ENCODE data around the gene RIPK4. TPM values are rescaled to one million over a fixed set of nuclear protein-coding genes. Genes with fewer than 3 reads are reported as not detected.

RIPK4 gene
- total RNA-seq, 1 experiment from 2014 or later, result 67.4 TPM

GRCh38 chr21:41813226-41813625 is 46.4 kb upstream of the RIPK4 start:
- Histone ChIP-seq H3K9me3 (ENCODE audit: control insufficient read depth, insufficient read depth, low read depth, low read length) (no peaks in the 10 kb centered on the region), H3K36me3 (ENCODE audit: control insufficient read depth, insufficient read depth, low read length) (no peaks in the 10 kb centered on the region), H3K4me3 (ENCODE audit: low read depth in 2 of 2, low read length in 2 of 2) (no peak overlapping the region), H3K27me3 (ENCODE audit: control insufficient read depth, insufficient read depth, low read length) (no peaks in the 10 kb centered on the region), H3K4me1 (ENCODE audit: control insufficient read depth, insufficient read depth, low read length) (peaks cover 5% of the 10 kb centered on the region; the same call in 1 of the 2 replicates), H3K27ac (ENCODE audit: low read length) (0 out of 2 replicates have a peak overlapping the region, but pooled peaks have one; percentile 12)
- in situ Hi-C loops (cut with HindIII; ENCODE audit: low pct_unique_long_range_greater_than_20kb, low sequenced_read_pairs) (no loop called here), intact Hi-C loops (cut with micrococcal nuclease; ENCODE audit: unreplicated experiment) (no loop called here)
- no peak for DNase-seq (ENCODE audit: low read depth, low spot score)
- no peak for ATAC-seq
- no TSS peak for BruUV-seq (replicated peaks)
- ChIA-PET CTCF (no interaction called here), POLR2A (no interaction called here)
- TF ChIP-seq POLR2AphosphoS5 (IDR thresholded peaks at IDR 0.05; ENCODE audit: low read depth, low read length) (no peak), CTCF (IDR thresholded peaks at IDR 0.05) (no peak), REST (IDR thresholded peaks at IDR 0.05; ENCODE audit: insufficient read depth in 1 of 2, low read depth in 2 of 2, low read length in 1 of 2) (no peak), TCF7L2 (IDR thresholded peaks at IDR 0.05; ENCODE audit: low read depth, low read length) (no peak)

- H3K4me1 ChIP-seq (ENCODE audit: control insufficient read depth, insufficient read depth, low read length), result peaks cover 5% of the 10 kb centered on the region; the same call in 1 of the 2 replicates
- ATAC-seq, result no peak
- no peak for DNase-seq (ENCODE audit: low read depth, low spot score)
- CTCF ChIA-PET, result no interaction called here
- no peaks in the 10 kb centered on the region for H3K27me3 ChIP-seq (ENCODE audit: control insufficient read depth, insufficient read depth, low read length)
- H3K4me3 ChIP-seq (ENCODE audit: low read depth in 2 of 2, low read length in 2 of 2), result no peak overlapping the region
- POLR2A ChIA-PET, result no interaction called here
- H3K9me3 ChIP-seq (ENCODE audit: control insufficient read depth, insufficient read depth, low read depth, low read length), result no peaks in the 10 kb centered on the region
- TF ChIP-seq CTCF (IDR thresholded peaks at IDR 0.05) (no peak), REST (IDR thresholded peaks at IDR 0.05; ENCODE audit: insufficient read depth in 1 of 2, low read depth in 2 of 2, low read length in 1 of 2) (no peak), TCF7L2 (IDR thresholded peaks at IDR 0.05; ENCODE audit: low read depth, low read length) (no peak), SIN3A (IDR thresholded peaks at IDR 0.05; ENCODE audit: borderline replicate concordance, insufficient read depth, low read depth, low read length) (no peak), POLR2AphosphoS5 (IDR thresholded peaks at IDR 0.05; ENCODE audit: low read depth, low read length) (no peak)
- H3K27ac ChIP-seq (ENCODE audit: low read length), result no peak overlapping the region
- BruUV-seq (replicated peaks), result no TSS peak
- no peaks in the 10 kb centered on the region for H3K36me3 ChIP-seq (ENCODE audit: control insufficient read depth, insufficient read depth, low read length)
- in situ Hi-C loops (cut with HindIII; ENCODE audit: low pct_unique_long_range_greater_than_20kb, low sequenced_read_pairs), result no loop called here
- intact Hi-C loops (cut with micrococcal nuclease; ENCODE audit: unreplicated experiment), result no loop called here
Measured at GRCh38 chr21:41812679-41813078, 45.8 kb upstream of the RIPK4 start.

All from Panc1 (cell line).